Heart left ventricle (tissue), 16 donors: ENCODE measurements around the gene CACNA1C. TPM values are rescaled to one million over a fixed set of nuclear protein-coding genes. Genes with fewer than 3 reads are reported as not detected.

Experiments used
- ATAC-seq, 4 donors: fragments of 200-7000 bp; cut with Tn5 transposase; one replicate each; pipeline ENCODE4 v1.9.1; 2020 to 2022; ENCODE audit warnings: moderate library complexity in 4 of 4, mild to moderate bottlenecking in 3 of 4, moderate number of reproducible peaks in 1 of 4
- DNase-seq, 5 donors: peaks; one replicate each; pipeline ENCODE4 v3.0.0-alpha.2; 2020
- H3K27ac ChIP-seq, 12 donors: fragments of 200-600 bp; sonication (generic) in 4 of 12; one replicate each; pipeline versions ENCODE4 v1.5.0 to v1.8.0; 2016 to 2022; ENCODE audit warnings: mild to moderate bottlenecking in 2 of 12
- H3K27me3 ChIP-seq, 9 donors: fragments of 200-600 bp; sonication (generic) in 2 of 9; one replicate each; pipeline versions ENCODE4 v1.5.1 to v1.8.0; 2016 to 2022; ENCODE audit warnings: mild to moderate bottlenecking in 3 of 9
- H3K36me3 ChIP-seq, 9 donors: fragments of 200-600 bp; sonication (generic) in 2 of 9; one replicate each; pipeline versions ENCODE4 v1.5.0 to v1.8.0; 2018 to 2022; ENCODE audit warnings: mild to moderate bottlenecking in 2 of 9
- H3K4me1 ChIP-seq, 12 donors: fragments of 200-600 bp; sonication (generic) in 4 of 12; one replicate each; pipeline versions ENCODE4 v1.5.0 to v1.8.0; 2016 to 2022; ENCODE audit warnings: mild to moderate bottlenecking in 3 of 12
- H3K4me3 ChIP-seq, 12 donors: fragments of 200-600 bp; sonication (generic) in 4 of 12; one replicate each; pipeline versions ENCODE4 v1.5.0 to v1.8.0; 2017 to 2022; ENCODE audit warnings: mild to moderate bottlenecking in 9 of 12, moderate library complexity in 4 of 12
- H3K9me3 ChIP-seq, 12 donors: fragments of 200-600 bp; sonication (generic) in 4 of 12; one replicate each; pipeline versions ENCODE4 v1.5.0 to v1.8.0; 2016 to 2022; ENCODE audit warnings: mild to moderate bottlenecking in 1 of 12
- POLR2A ChIP-seq, 2 donors: fragments of 450-650 bp; IDR thresholded peaks; one replicate each; pipeline ENCODE4 v1.6.1; 2017; ENCODE audit warnings: antibody characterized with exemption in 2 of 2, mild to moderate bottlenecking in 2 of 2, moderate library complexity in 2 of 2
- WGBS, 4 donors: extraction: QIAGEN DNeasy Blood & Tissue Kit in 2 of 4; methylation state at CpG; one replicate each; pipeline versions ENCODE4 v1.1.5 to v1.1.7; 2013 to 2018; 5-methylcytosine and 5-hydroxymethylcytosine counted together
- intact Hi-C, 10 donors: fragments of 100-400 bp; cut with DNase I; formaldehyde crosslinking; loops; one replicate each; pipeline versions ENCODE4 v1.11.1 to v1.14.2; 2022
- polyA plus RNA-seq, 2 donors: library from polyadenylated mRNA; stranded (reverse); fragments of 200-250 nt; gene quantifications; one replicate each; pipeline ENCODE4 v1.2.3, GENCODE V29; 2013
- total RNA-seq, 9 donors: library from RNA; depleted of rRNA in 2 of 9; stranded (reverse); fragments of >200 nt in 2 of 9; fragmentation: NEBNext Ultra II Directional in 3 of 9; extraction: Animal tissue kit (Norgen Biotek cat#: 25700) in 3 of 9; gene quantifications; one replicate each; pipeline versions ENCODE4 v1.1.0 to v1.2.4, GENCODE V29; 2016 to 2023
- TF ChIP-seq, protein P1 (sequence below), 12 donors: fragments of 200-600 bp; sonication (generic) in 4 of 12; IDR thresholded peaks; one replicate each; pipeline versions ENCODE4 v1.5.0 to v1.8.0; 2018 to 2022; ENCODE audit warnings: antibody characterized with exemption in 12 of 12, mild to moderate bottlenecking in 5 of 12
- donor health status: ischemic (EF 13 %, LVEDD 7.1; RV severe dilation, severe dysfunction).
- donor health status: healthy with polysubstance abuse.
- donor health status: DM: no; HTN: yes; CAD: no.
- donor health status: DM: no; HTN: no; CAD: no.
- donor health status: ischemic (EF 25% LVEDD 6.9; RV normal size, moderate dysfunction).
- donor health status: ischemic (EF 25% LVEDD 5.7; RV mildly dilated, moderate dysfunction).
- donor health status: healthy.
- donor health status: DM: yes; HTN: yes; CAD: no.
- donor health status: ischemic (EF 35%, LVEDD 5.7; RV mildly dilated, moderate dysfunction).
- donor health status: nonischemic (EF 11% LVEDD 7.7; RV severe dilation, severe dysfunction).
- donor health status: DM: yes; HTN: yes; CAD: no.
- donor health status: PGD.
- donor health status: ischemic (EF 29% LVEDD 5.4; RV normal size, mild dysfunction).
- donor health status: nonischemic (EF 23%, LVEDD 6.1; RV moderate dilation, normal function).

The CACNA1C gene
- total and polyA plus RNA-seq, 11 donors = 41.9 to 196 (median 164) TPM

DNA sequence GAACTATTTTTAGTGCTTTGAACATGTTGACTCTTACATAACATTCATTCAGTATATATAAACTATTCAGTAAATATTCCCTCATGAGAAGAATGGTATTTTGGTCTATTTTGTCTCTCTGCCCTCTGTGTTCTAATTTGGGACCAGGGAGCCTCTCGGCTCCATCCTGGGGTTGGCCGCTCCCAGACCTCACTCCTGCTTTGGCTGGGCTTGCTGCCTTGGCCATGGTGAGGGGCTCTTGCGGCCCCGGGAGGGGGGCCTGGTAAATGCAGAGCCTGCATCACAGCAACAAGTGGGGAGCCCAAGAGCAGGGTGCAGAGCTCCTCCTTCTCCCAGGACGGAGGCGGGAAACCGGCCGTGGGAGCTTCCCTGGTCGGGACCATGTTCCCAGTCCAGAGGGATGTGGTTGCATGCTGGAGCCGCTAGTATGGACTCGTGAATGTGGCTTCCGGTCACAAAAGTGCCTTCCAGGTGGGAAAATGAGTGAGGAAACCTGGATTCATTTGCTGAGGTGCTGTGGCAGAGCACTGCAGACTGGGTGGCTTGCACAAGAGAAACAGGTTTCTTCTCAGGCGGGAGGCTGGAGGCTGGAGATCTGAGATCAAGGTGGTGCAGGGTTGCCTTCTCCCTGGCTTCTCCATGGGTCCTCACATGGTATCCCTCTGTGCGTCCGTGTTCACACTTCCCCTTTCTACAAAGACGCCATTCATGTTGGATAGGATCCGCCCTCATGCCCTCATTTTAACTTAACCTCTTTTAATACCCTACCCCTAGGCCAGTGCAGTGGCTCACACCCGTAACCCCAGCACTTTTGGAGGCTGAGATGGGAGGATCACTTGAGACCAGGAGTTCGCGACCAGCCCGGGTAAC lies 250.2 kb downstream of the CACNA1C start:
- peak in 3 of 4 donors; percentile 4 to 45 (median 14) for ATAC-seq
- Histone ChIP-seq H3K27me3 (no peaks in the 10 kb centered on the region), H3K9me3 (no peaks in the 10 kb centered on the region), H3K27ac (peak overlapping the region in 11 of 12 donors; percentile 51 to 89 (median 68)), H3K4me1 (peaks cover 0 to 96% (median 60%) of the 10 kb centered on the region in 12 donors), H3K36me3 (no peaks in the 10 kb centered on the region), H3K4me3 (no peak overlapping the region)
- DNase-seq = no peak
- intact Hi-C loops = loop anchor here in 3 of 10 donors (5.0 to 10.0 kb wide), 3 partner anchors 79 to 1818 kb away; no protein-coding TSS in a partner anchor
- 75 to 79% (median 77%) methylated on average over 21 of the region's 21 CpGs for WGBS, 4 donors
- no peak for TF ChIP-seq POLR2A (IDR thresholded peaks at IDR 0.05)
- TF ChIP-seq, protein P1, sequence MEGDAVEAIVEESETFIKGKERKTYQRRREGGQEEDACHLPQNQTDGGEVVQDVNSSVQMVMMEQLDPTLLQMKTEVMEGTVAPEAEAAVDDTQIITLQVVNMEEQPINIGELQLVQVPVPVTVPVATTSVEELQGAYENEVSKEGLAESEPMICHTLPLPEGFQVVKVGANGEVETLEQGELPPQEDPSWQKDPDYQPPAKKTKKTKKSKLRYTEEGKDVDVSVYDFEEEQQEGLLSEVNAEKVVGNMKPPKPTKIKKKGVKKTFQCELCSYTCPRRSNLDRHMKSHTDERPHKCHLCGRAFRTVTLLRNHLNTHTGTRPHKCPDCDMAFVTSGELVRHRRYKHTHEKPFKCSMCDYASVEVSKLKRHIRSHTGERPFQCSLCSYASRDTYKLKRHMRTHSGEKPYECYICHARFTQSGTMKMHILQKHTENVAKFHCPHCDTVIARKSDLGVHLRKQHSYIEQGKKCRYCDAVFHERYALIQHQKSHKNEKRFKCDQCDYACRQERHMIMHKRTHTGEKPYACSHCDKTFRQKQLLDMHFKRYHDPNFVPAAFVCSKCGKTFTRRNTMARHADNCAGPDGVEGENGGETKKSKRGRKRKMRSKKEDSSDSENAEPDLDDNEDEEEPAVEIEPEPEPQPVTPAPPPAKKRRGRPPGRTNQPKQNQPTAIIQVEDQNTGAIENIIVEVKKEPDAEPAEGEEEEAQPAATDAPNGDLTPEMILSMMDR (IDR thresholded peaks at IDR 0.05) = no peak

DNA sequence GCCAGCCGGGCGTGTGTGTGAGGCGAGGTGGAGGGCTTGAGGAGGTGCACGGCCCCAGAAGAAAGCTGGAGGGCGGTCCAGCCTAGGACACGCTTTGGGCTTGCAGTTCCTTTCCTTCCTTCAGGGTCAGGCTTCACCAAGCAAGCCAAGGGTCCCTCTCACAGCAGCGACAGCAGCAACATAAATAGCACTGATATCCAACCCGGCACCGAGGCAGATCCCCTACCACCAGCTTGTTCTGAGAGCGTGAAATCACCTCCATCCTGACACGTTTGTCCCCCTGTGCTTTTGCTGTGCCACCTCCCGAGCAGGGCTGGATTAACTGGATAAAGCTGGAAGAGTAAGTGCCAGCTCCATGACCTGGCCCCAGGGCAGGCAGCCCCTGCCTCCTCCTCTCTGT lies 251.4 kb downstream of the CACNA1C start:
- 54 to 80% (median 64%) methylated on average over 12 of the region's 12 CpGs for WGBS, 4 donors
- H3K9me3 ChIP-seq = peaks cover 0 to 5% (median 0%) of the 10 kb centered on the region in 12 donors
- no peaks in the 10 kb centered on the region for H3K27me3 ChIP-seq
- intact Hi-C loops = loop anchor here in 3 of 10 donors (5.0 to 10.0 kb wide), 3 partner anchors 78 to 1819 kb away; no protein-coding TSS in a partner anchor
- TF ChIP-seq POLR2A (IDR thresholded peaks at IDR 0.05) = no peak
- TF ChIP-seq, protein P1 (IDR thresholded peaks at IDR 0.05) = peak in 1 of 12 donors; percentile 6
- peaks cover 0 to 83% (median 53%) of the 10 kb centered on the region in 12 donors for H3K4me1 ChIP-seq
- peak overlapping the region in 6 of 12 donors; percentile 4 to 81 (median 46) for H3K27ac ChIP-seq
- ATAC-seq = peak in 2 of 4 donors; percentile 2 to 21
- DNase-seq = no peak
- H3K4me3 ChIP-seq = no peak overlapping the region
- no peaks in the 10 kb centered on the region for H3K36me3 ChIP-seq

- TF ChIP-seq, protein P1 (IDR thresholded peaks at IDR 0.05) = no peak
- no peak for TF ChIP-seq POLR2A (IDR thresholded peaks at IDR 0.05)
- no peak for DNase-seq
- Histone ChIP-seq H3K9me3 (peaks cover 0 to 5% (median 0%) of the 10 kb centered on the region in 12 donors), H3K4me1 (peaks cover 0 to 74% (median 55%) of the 10 kb centered on the region in 12 donors), H3K27me3 (no peaks in the 10 kb centered on the region), H3K27ac (peak overlapping the region in 8 of 12 donors; percentile 17 to 81 (median 29)), H3K4me3 (no peak overlapping the region), H3K36me3 (no peaks in the 10 kb centered on the region)
- intact Hi-C loops = loop anchor here in 2 of 10 donors (10.0 kb wide), 2 partner anchors 279 to 1821 kb away; no protein-coding TSS in a partner anchor
- 57 to 90% (median 64%) methylated on average over 3 of the region's 3 CpGs for WGBS, 4 donors
- ATAC-seq = peak in 1 of 4 donors; percentile 10
Measured at GRCh38 chr12:2306012-2306411, 253.2 kb downstream of the CACNA1C start.

- DNase-seq (no peak), ATAC-seq (no peak)
- peak overlapping the region in 7 of 12 donors; percentile 13 to 81 (median 31) for H3K27ac ChIP-seq
Measured at GRCh38 chr12:2306735-2307134, 253.9 kb downstream of the CACNA1C start.

More at GRCh38 chr12:2306735-2307134, 253.9 kb downstream of the CACNA1C start:
- intact Hi-C loops = loop anchor here in 2 of 10 donors (10.0 kb wide), 2 partner anchors 278 to 1822 kb away; no protein-coding TSS in a partner anchor
- no peaks in the 10 kb centered on the region for H3K36me3 ChIP-seq
- no peak overlapping the region for H3K4me3 ChIP-seq
- H3K9me3 ChIP-seq = peaks cover 0 to 5% (median 0%) of the 10 kb centered on the region in 12 donors
- H3K4me1 ChIP-seq = peaks cover 0 to 73% (median 56%) of the 10 kb centered on the region in 12 donors
- 67 to 79% (median 76%) methylated on average over 4 of the region's 4 CpGs for WGBS, 4 donors
- TF ChIP-seq POLR2A (IDR thresholded peaks at IDR 0.05) = no peak
- TF ChIP-seq, protein P1 (IDR thresholded peaks at IDR 0.05) = no peak
- H3K27me3 ChIP-seq = no peaks in the 10 kb centered on the region
